Ovary (tissue), 3 donors: ENCODE results near the gene SLC1A7.

Source experiments
- CTCF ChIP-seq, 3 donors: fragments of 450-650 bp in 2 of 3; fragments of 200-600 bp in 1 of 3; IDR thresholded peaks; one replicate each; pipeline versions ENCODE4 v1.5.1 to v1.8.0; 2016 to 2022; ENCODE audit warnings: antibody characterized with exemption in 3 of 3, mild to moderate bottlenecking in 1 of 3
- POLR2A ChIP-seq: fragments of 450-650 bp; IDR thresholded peaks from one replicate; pipeline ENCODE4 v1.6.1; 2017; ENCODE audit warnings: antibody characterized with exemption, mild to moderate bottlenecking, moderate library complexity
- donor health status: DM: no; HTN: no; CAD: no.

GRCh38 chr1:53138991-53139884 lies 3.2 kb downstream of the SLC1A7 start:
- TF ChIP-seq CTCF (IDR thresholded peaks at IDR 0.05) (no peak), POLR2A (no peak)
